ENCODE results near the gene TEKTIP1. TPM values are rescaled to one million over a fixed set of nuclear protein-coding genes. Genes with fewer than 3 reads are reported as not detected.

The TEKTIP1 gene
- total and polyA plus RNA-seq, 2 donors from 2014 or later: 1.2 to 9.2 TPM

- FAIRE-seq: no peak
- DNase-seq: peak in 1 of 5 donors; percentile 73
- Histone ChIP-seq H3K9ac (ENCODE audit: low read length in 3 of 3) (no peak overlapping the region), H3K9me3 (ENCODE audit: control insufficient read depth in 2 of 3, insufficient read depth in 1 of 3, low read length in 3 of 3) (no peaks in the 10 kb centered on the region), H3K4me1 (ENCODE audit: control insufficient read depth in 2 of 3, insufficient read depth in 2 of 3, low read depth in 1 of 3, low read length in 3 of 3) (no peaks in the 10 kb centered on the region), H3K27me3 (ENCODE audit: control insufficient read depth, insufficient read depth, low read length) (no peaks in the 10 kb centered on the region), H3K36me3 (ENCODE audit: control insufficient read depth in 2 of 3, insufficient read depth in 3 of 3, low read length in 3 of 3) (peaks cover 0 to 12% (median 10%) of the 10 kb centered on the region in 3 donors), H3K27ac (ENCODE audit: low read depth in 2 of 2, low read length in 2 of 2) (no peak overlapping the region), H3K4me3 (ENCODE audit: low read length in 3 of 3) (no peak overlapping the region)
- intact Hi-C loops (cut with DNase I): no loop called here
- TF ChIP-seq CTCF (IDR thresholded peaks at IDR 0.05; ENCODE audit: borderline replicate concordance, extremely low read depth, insufficient read depth): no peak
Measured at GRCh38 chr19:3535563-3535965, 3.4 kb upstream of the TEKTIP1 start.

GRCh38 chr19:3535981-3536380 lies 3.0 kb upstream of the TEKTIP1 start:
- Histone ChIP-seq H3K4me1 (ENCODE audit: control insufficient read depth in 2 of 3, insufficient read depth in 2 of 3, low read depth in 1 of 3, low read length in 3 of 3) (no peaks in the 10 kb centered on the region), H3K36me3 (ENCODE audit: control insufficient read depth in 2 of 3, insufficient read depth in 3 of 3, low read length in 3 of 3) (peaks cover 0 to 10% (median 9%) of the 10 kb centered on the region in 3 donors), H3K9me3 (ENCODE audit: control insufficient read depth in 2 of 3, insufficient read depth in 1 of 3, low read length in 3 of 3) (no peaks in the 10 kb centered on the region), H3K4me3 (ENCODE audit: low read length in 3 of 3) (no peak overlapping the region), H3K27ac (ENCODE audit: low read depth in 2 of 2, low read length in 2 of 2) (no peak overlapping the region), H3K27me3 (ENCODE audit: control insufficient read depth, insufficient read depth, low read length) (no peaks in the 10 kb centered on the region), H3K9ac (ENCODE audit: low read length in 3 of 3) (no peak overlapping the region)
- intact Hi-C loops (cut with DNase I): no loop called here
- DNase-seq (no peak), FAIRE-seq (no peak)
- TF ChIP-seq CTCF (IDR thresholded peaks at IDR 0.05; ENCODE audit: borderline replicate concordance, extremely low read depth, insufficient read depth): no peak

GRCh38 chr19:3536429-3537100 lies 2.4 kb upstream of the TEKTIP1 start:
- DNase-seq (peak in 1 of 5 donors; percentile 74), FAIRE-seq (no peak)
- no peak overlapping the region for H3K4me3 ChIP-seq (ENCODE audit: low read length in 3 of 3)
- no peak for TF ChIP-seq CTCF (IDR thresholded peaks at IDR 0.05; ENCODE audit: borderline replicate concordance, extremely low read depth, insufficient read depth)
- no peak overlapping the region for H3K27ac ChIP-seq (ENCODE audit: low read depth in 2 of 2, low read length in 2 of 2)
- no peaks in the 10 kb centered on the region for H3K9me3 ChIP-seq (ENCODE audit: control insufficient read depth in 2 of 3, insufficient read depth in 1 of 3, low read length in 3 of 3)
- no peaks in the 10 kb centered on the region for H3K4me1 ChIP-seq (ENCODE audit: control insufficient read depth in 2 of 3, insufficient read depth in 2 of 3, low read depth in 1 of 3, low read length in 3 of 3)
- no peaks in the 10 kb centered on the region for H3K27me3 ChIP-seq (ENCODE audit: control insufficient read depth, insufficient read depth, low read length)
- peaks cover 0 to 10% (median 6%) of the 10 kb centered on the region in 3 donors for H3K36me3 ChIP-seq (ENCODE audit: control insufficient read depth in 2 of 3, insufficient read depth in 3 of 3, low read length in 3 of 3)
- intact Hi-C loops (cut with DNase I): no loop called here
- H3K9ac ChIP-seq (ENCODE audit: low read length in 3 of 3): no peak overlapping the region

GRCh38 chr19:3537101-3537437 lies 1.9 kb upstream of the TEKTIP1 start:
- intact Hi-C loops (cut with DNase I): no loop called here
- H3K4me1 ChIP-seq (ENCODE audit: control insufficient read depth in 2 of 3, insufficient read depth in 2 of 3, low read depth in 1 of 3, low read length in 3 of 3): no peaks in the 10 kb centered on the region
- DNase-seq: no peak

More at GRCh38 chr19:3537101-3537437, 1.9 kb upstream of the TEKTIP1 start:
- peaks cover 0 to 10% (median 6%) of the 10 kb centered on the region in 3 donors for H3K36me3 ChIP-seq (ENCODE audit: control insufficient read depth in 2 of 3, insufficient read depth in 3 of 3, low read length in 3 of 3)
- H3K27ac ChIP-seq (ENCODE audit: low read depth in 2 of 2, low read length in 2 of 2): no peak overlapping the region
- no peak overlapping the region for H3K9ac ChIP-seq (ENCODE audit: low read length in 3 of 3)
- no peaks in the 10 kb centered on the region for H3K27me3 ChIP-seq (ENCODE audit: control insufficient read depth, insufficient read depth, low read length)
- no peaks in the 10 kb centered on the region for H3K9me3 ChIP-seq (ENCODE audit: control insufficient read depth in 2 of 3, insufficient read depth in 1 of 3, low read length in 3 of 3)
- FAIRE-seq: no peak
- TF ChIP-seq CTCF (IDR thresholded peaks at IDR 0.05; ENCODE audit: borderline replicate concordance, extremely low read depth, insufficient read depth): no peak
- no peak overlapping the region for H3K4me3 ChIP-seq (ENCODE audit: low read length in 3 of 3)

Data from kidney (tissue), 14 donors.